OCI-LY7 (cell line): ENCODE data around the gene ZNF615. TPM values are rescaled to one million over a fixed set of nuclear protein-coding genes. Genes with fewer than 3 reads are reported as not detected.
"Not testable (repeated sequence)": the region's sequence is repeated elsewhere in the genome, so short reads cannot be mapped to it uniquely, and the experiment has no call there.

Source experiments
- Bru-seq: library from RNA; stranded (reverse); fragments of 400-500 nt; gene quantifications from one replicate; lab custom pipeline; 2021; lab: Mats Ljungman, UMichigan
- BruChase-seq, 2 experiments: library from RNA; stranded (reverse); fragments of 400-500 nt; gene quantifications; one replicate each; lab custom pipeline; 2021; lab: Mats Ljungman, UMichigan
- BruUV-seq: library from RNA; stranded (reverse); fragments of 400-500 nt; replicated peaks from 2 replicates; lab custom pipeline; 2021; lab: Mats Ljungman, UMichigan
- CTCF ChIA-PET: fragments of 300-600 bp; sonication (Branson Sonifier 250); formaldehyde crosslinking; loops from one replicate; lab custom pipeline; 2022; ENCODE audit warnings: antibody characterized with exemption; ENCODE audit not compliant: unreplicated experiment; lab: Charles Lee
- POLR2A ChIA-PET: fragments of 300-600 bp; sonication (Branson Sonifier 250); formaldehyde crosslinking; loops from one replicate; lab custom pipeline; 2022; ENCODE audit warnings: antibody characterized with exemption; lab: Charles Lee
- DNase-seq: peaks from one replicate; pipeline ENCODE4 v3.0.0-alpha.2; 2015; ENCODE audit warnings: low spot score
- H2AFZ ChIP-seq: fragments of 200-600 bp; sonication (generic), shearing (Covaris generic); 2 replicates; pipeline ENCODE4 v1.6.1; 2014; ENCODE audit warnings: mild to moderate bottlenecking, antibody characterized with exemption, low read length, moderate library complexity
- H3K27ac ChIP-seq: fragments of 200-600 bp; sonication (generic); 2 replicates; pipeline ENCODE4 v1.5.1; 2014; ENCODE audit warnings: mixed run types, low read depth, mild to moderate bottlenecking, moderate library complexity, low read length, inconsistent platforms; ENCODE audit not compliant: poor library complexity, severe bottlenecking
- H3K36me3 ChIP-seq: fragments of 200-600 bp; sonication (generic); 2 replicates; pipeline ENCODE4 v1.6.1; 2014; ENCODE audit warnings: mild to moderate bottlenecking, antibody characterized with exemption, low read length, moderate library complexity, mixed read lengths; ENCODE audit not compliant: insufficient read depth
- H3K4me1 ChIP-seq: fragments of 200-600 bp; sonication (generic); 2 replicates; pipeline ENCODE4 v1.5.1; 2014; ENCODE audit warnings: mild to moderate bottlenecking, low read length; ENCODE audit not compliant: insufficient read depth, poor library complexity, severe bottlenecking
- H3K4me2 ChIP-seq: fragments of 200-600 bp; sonication (generic); 2 replicates; pipeline ENCODE4 v1.6.1; 2014; ENCODE audit warnings: mild to moderate bottlenecking, low read length
- H3K4me3 ChIP-seq: fragments of 200-600 bp; sonication (generic); 2 replicates; pipeline ENCODE4 v1.5.1; 2014; ENCODE audit warnings: mild to moderate bottlenecking, low read depth, low read length; ENCODE audit not compliant: poor library complexity, severe bottlenecking
- H3K79me2 ChIP-seq: fragments of 200-600 bp; sonication (generic); 2 replicates; pipeline ENCODE4 v1.6.1; 2016; ENCODE audit warnings: low read depth, mild to moderate bottlenecking, low read length, moderate library complexity, mixed read lengths; ENCODE audit not compliant: insufficient read depth
- H3K9me2 ChIP-seq: fragments of 200-600 bp; sonication (generic); 2 replicates; pipeline ENCODE4 v1.6.1; 2016; ENCODE audit warnings: mild to moderate bottlenecking, low read length, mixed read lengths; ENCODE audit not compliant: insufficient read depth
- H3K9me3 ChIP-seq: fragments of 200-600 bp; sonication (generic); 2 replicates; pipeline ENCODE4 v1.6.1; 2014; ENCODE audit warnings: mild to moderate bottlenecking, mixed run types, low read length, mixed read lengths
- H4K20me1 ChIP-seq: fragments of 200-600 bp; sonication (generic); 2 replicates; pipeline ENCODE4 v1.6.1; 2014; ENCODE audit warnings: mild to moderate bottlenecking, antibody characterized with exemption, low read length, moderate library complexity, mixed read lengths; ENCODE audit not compliant: insufficient read depth
- EZH2phosphoT487 ChIP-seq: fragments of 200-600 bp; sonication (generic); IDR thresholded peaks from 2 replicates; pipeline ENCODE4 v1.6.1; 2018; ENCODE audit warnings: low read depth, borderline replicate concordance, mild to moderate bottlenecking, mixed run types, antibody characterized with exemption, low read length, moderate library complexity, mixed read lengths
- intact Hi-C: fragments of 100-400 bp; cut with micrococcal nuclease; formaldehyde crosslinking; loops from one replicate; pipeline ENCODE4 v1.10.0; 2022; ENCODE audit not compliant: unreplicated experiment
- long read RNA-seq: library from polyadenylated mRNA; stranded (forward); transcript quantifications from one replicate; pipeline ENCODE4 v2.0.0, GENCODE V29; 2022
- total RNA-seq, 2 experiments: library from RNA; depleted of rRNA in 1 of 2; stranded (reverse); fragments of >200 nt in 1 of 2; shearing (Covaris generic) in 1 of 2; gene quantifications; 2 replicates each; pipeline ENCODE4 v1.2.3, GENCODE V29; 2014 to 2022
- TF ChIP-seq, protein P1 (sequence below): fragments of 200-600 bp; sonication (generic); conservative IDR thresholded peaks from 2 replicates; pipeline ENCODE4 v1.5.1; 2014; ENCODE audit warnings: mild to moderate bottlenecking, antibody characterized with exemption, low read length, moderate library complexity, mixed read lengths

The ZNF615 gene
- total RNA-seq (2014; rRNA removed; shearing (Covaris generic)): 0.03 TPM in 1 of 2 replicates, not detected in the other
- total RNA-seq (2022): not detected in 2 replicates
- Bru-seq, nascent RNA: percentile 14 among the genes with signal in this experiment
- percentile 11 among the genes with signal in this experiment for BruChase-seq, experiment 1, labeled RNA remaining after a 6-hour chase
- BruChase-seq, experiment 2, labeled RNA remaining after a 2-hour chase: percentile 10 among the genes with signal in this experiment
- long read RNA-seq: 0 reads

- peaks cover 12% of the 10 kb centered on the region for H3K36me3 ChIP-seq
- H2AFZ ChIP-seq: no peak within 1 kb of the TSS
- no peak for DNase-seq
- no peaks in the 10 kb centered on the region for H4K20me1 ChIP-seq
- no peak within 1 kb of the TSS for H3K4me3 ChIP-seq
- H3K4me1 ChIP-seq: no peaks in the 10 kb centered on the region
- no peak for TF ChIP-seq EZH2phosphoT487
- TF ChIP-seq, protein P1, sequence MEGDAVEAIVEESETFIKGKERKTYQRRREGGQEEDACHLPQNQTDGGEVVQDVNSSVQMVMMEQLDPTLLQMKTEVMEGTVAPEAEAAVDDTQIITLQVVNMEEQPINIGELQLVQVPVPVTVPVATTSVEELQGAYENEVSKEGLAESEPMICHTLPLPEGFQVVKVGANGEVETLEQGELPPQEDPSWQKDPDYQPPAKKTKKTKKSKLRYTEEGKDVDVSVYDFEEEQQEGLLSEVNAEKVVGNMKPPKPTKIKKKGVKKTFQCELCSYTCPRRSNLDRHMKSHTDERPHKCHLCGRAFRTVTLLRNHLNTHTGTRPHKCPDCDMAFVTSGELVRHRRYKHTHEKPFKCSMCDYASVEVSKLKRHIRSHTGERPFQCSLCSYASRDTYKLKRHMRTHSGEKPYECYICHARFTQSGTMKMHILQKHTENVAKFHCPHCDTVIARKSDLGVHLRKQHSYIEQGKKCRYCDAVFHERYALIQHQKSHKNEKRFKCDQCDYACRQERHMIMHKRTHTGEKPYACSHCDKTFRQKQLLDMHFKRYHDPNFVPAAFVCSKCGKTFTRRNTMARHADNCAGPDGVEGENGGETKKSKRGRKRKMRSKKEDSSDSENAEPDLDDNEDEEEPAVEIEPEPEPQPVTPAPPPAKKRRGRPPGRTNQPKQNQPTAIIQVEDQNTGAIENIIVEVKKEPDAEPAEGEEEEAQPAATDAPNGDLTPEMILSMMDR: no peak
- peak within 1 kb of the TSS; percentile 16; the same call in 1 of the 2 replicates for H3K4me2 ChIP-seq
- H3K9me3 ChIP-seq: no peaks in the 10 kb centered on the region
- intact Hi-C loops: no loop called here
- BruUV-seq: no TSS peak
- H3K79me2 ChIP-seq: no peaks in the 10 kb centered on the region
- CTCF ChIA-PET: no interaction called here
- POLR2A ChIA-PET: no interaction called here
- no peak within 1 kb of the TSS for H3K27ac ChIP-seq
- no peaks in the 10 kb centered on the region for H3K9me2 ChIP-seq
Observed at GRCh38 chr19:52007806-52008557, at the start of gene ZNF615. Gene ZNF615 (minus strand): TSS chr19:52008211. CDS start chr19:52003711, 4,500 bp downstream.

- BruUV-seq, H3K36me3 ChIP-seq, H3K4me1 ChIP-seq, H4K20me1 ChIP-seq, intact Hi-C loops, H3K79me2 ChIP-seq, CTCF ChIA-PET, H3K9me2 ChIP-seq, DNase-seq, H3K4me3 ChIP-seq, H2AFZ ChIP-seq, H3K9me3 ChIP-seq, H3K27ac ChIP-seq, POLR2A ChIA-PET, H3K4me2 ChIP-seq: not testable (repeated sequence)
Observed at GRCh38 chr19:52056480-52056879, 48.5 kb upstream of the ZNF615 start.

DNA sequence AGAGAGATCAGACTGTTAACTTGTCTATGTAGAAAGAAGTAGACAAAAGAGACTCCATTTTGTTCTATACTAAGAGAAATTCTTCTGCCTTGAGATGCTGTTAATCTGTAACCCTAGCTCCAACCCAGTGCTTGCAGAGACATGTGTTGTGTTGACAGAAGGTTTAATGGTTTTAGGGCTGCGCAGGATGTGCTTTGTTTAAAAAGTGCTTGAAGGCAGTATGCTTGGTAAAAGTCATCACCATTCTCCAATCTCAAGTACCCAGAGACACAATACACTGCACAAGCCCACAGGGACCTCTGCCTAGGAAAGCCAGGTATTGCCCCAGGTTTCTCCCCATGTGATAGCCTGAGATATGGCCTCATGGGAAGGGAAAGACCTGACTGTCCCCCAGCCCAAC is 43.7 kb upstream of the ZNF615 start:
- H3K27ac ChIP-seq, H2AFZ ChIP-seq, H3K36me3 ChIP-seq, BruUV-seq, POLR2A ChIA-PET, H3K9me2 ChIP-seq, H3K79me2 ChIP-seq, H3K4me1 ChIP-seq, CTCF ChIA-PET, H4K20me1 ChIP-seq, DNase-seq, H3K9me3 ChIP-seq, intact Hi-C loops, H3K4me2 ChIP-seq, H3K4me3 ChIP-seq: not testable (repeated sequence)
